ENCODE measurements around the gene FKBP11. TPM values are rescaled to one million over a fixed set of nuclear protein-coding genes. Genes with fewer than 3 reads are reported as not detected.

Gene FKBP11
- total and polyA plus RNA-seq, 2 of the 8 experiments (the other 6 are each of a cell fraction or from before 2014, with no cell fraction given): 45.7 to 65.1 TPM

DNA sequence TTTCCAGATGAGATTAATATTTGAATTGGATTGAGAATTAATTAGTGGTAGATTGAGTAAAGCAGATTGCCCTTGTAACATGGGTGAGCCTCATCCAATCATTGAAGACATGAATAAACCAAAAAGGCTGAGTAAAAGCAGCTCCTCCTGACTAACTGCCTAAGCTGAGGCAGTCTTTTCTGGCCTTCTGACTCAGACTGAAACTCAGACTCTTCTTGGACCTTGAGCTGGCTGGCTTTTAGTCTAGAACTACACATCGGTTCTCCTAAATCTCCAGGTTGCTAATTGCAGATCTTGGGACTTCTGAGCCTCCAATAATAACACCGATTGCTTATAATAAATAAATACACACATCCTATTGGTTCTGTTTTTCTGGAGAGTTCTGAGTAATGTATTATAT is 24.0 kb downstream of the FKBP11 start (continued):
- TF ChIP-seq, protein P1, sequence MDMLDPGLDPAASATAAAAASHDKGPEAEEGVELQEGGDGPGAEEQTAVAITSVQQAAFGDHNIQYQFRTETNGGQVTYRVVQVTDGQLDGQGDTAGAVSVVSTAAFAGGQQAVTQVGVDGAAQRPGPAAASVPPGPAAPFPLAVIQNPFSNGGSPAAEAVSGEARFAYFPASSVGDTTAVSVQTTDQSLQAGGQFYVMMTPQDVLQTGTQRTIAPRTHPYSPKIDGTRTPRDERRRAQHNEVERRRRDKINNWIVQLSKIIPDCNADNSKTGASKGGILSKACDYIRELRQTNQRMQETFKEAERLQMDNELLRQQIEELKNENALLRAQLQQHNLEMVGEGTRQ (IDR thresholded peaks at IDR 0.05; ENCODE audit: low read length): no peak
- TF ChIP-seq TAF1 (IDR thresholded peaks at IDR 0.05; ENCODE audit: low read depth, low read length): no peak
- TF ChIP-seq NRF1 (IDR thresholded peaks at IDR 0.05; ENCODE audit: low read depth, low read length): no peak
- TF ChIP-seq, protein P2, sequence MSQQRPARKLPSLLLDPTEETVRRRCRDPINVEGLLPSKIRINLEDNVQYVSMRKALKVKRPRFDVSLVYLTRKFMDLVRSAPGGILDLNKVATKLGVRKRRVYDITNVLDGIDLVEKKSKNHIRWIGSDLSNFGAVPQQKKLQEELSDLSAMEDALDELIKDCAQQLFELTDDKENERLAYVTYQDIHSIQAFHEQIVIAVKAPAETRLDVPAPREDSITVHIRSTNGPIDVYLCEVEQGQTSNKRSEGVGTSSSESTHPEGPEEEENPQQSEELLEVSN (IDR thresholded peaks at IDR 0.05): no peak
- TF ChIP-seq CHD2 (IDR thresholded peaks at IDR 0.05; ENCODE audit: low read length): no peak

Data from H1 (cell line).